KMS-11 (cell line): ENCODE results near the gene NBAS.

Experiments used
- H2AFZ ChIP-seq: fragments of 200-600 bp; sonication (generic); 2 replicates; pipeline ENCODE4 v1.6.1; 2016; ENCODE audit warnings: antibody characterized with exemption, mixed run types, low read depth
- H3K27ac ChIP-seq: fragments of 200-600 bp; sonication (generic); 2 replicates; pipeline ENCODE4 v1.6.1; 2016; ENCODE audit warnings: mild to moderate bottlenecking, mixed run types
- H3K27me3 ChIP-seq: fragments of 200-600 bp; sonication (generic); 2 replicates; pipeline ENCODE4 v1.6.1; 2017; ENCODE audit warnings: mild to moderate bottlenecking, low read depth, mixed run types, moderate library complexity; ENCODE audit not compliant: insufficient read depth
- H3K36me3 ChIP-seq: fragments of 200-600 bp; sonication (generic); 2 replicates; pipeline ENCODE4 v1.6.1; 2017; ENCODE audit warnings: mild to moderate bottlenecking, mixed run types; ENCODE audit not compliant: insufficient read depth
- H3K4me1 ChIP-seq: fragments of 200-600 bp; sonication (generic); 2 replicates; pipeline ENCODE4 v1.6.1; 2016; ENCODE audit warnings: mild to moderate bottlenecking, low read depth, mixed run types; ENCODE audit not compliant: poor library complexity, severe bottlenecking
- H3K4me2 ChIP-seq: fragments of 200-600 bp; sonication (generic); 2 replicates; pipeline ENCODE4 v1.7.0; 2016; ENCODE audit warnings: mild to moderate bottlenecking, mixed run types
- H3K4me3 ChIP-seq: fragments of 200-600 bp; sonication (generic); IDR thresholded peaks from 2 replicates; pipeline ENCODE4 v1.6.1; 2017; ENCODE audit warnings: low read depth, low read length, mixed read lengths; ENCODE audit not compliant: insufficient read depth
- H3K79me2 ChIP-seq: fragments of 200-600 bp; sonication (generic); 2 replicates; pipeline ENCODE4 v1.6.1; 2016; ENCODE audit warnings: low read depth, mixed run types; ENCODE audit not compliant: insufficient read depth
- H3K9ac ChIP-seq: fragments of 200-600 bp; sonication (generic); 2 replicates; pipeline ENCODE4 v1.6.1; 2016; ENCODE audit warnings: mild to moderate bottlenecking, mixed run types
- H4K20me1 ChIP-seq: fragments of 200-600 bp; sonication (generic); 2 replicates; pipeline ENCODE4 v1.6.1; 2016; ENCODE audit warnings: mild to moderate bottlenecking, mixed run types; ENCODE audit not compliant: insufficient read depth
- CTCF ChIP-seq: fragments of 200-600 bp; sonication (generic); conservative IDR thresholded peaks from 2 replicates; pipeline ENCODE4 v1.6.1; 2017; ENCODE audit warnings: low read depth, mild to moderate bottlenecking, antibody characterized with exemption, low read length, moderate library complexity, mixed read lengths

The NBAS gene

DNA sequence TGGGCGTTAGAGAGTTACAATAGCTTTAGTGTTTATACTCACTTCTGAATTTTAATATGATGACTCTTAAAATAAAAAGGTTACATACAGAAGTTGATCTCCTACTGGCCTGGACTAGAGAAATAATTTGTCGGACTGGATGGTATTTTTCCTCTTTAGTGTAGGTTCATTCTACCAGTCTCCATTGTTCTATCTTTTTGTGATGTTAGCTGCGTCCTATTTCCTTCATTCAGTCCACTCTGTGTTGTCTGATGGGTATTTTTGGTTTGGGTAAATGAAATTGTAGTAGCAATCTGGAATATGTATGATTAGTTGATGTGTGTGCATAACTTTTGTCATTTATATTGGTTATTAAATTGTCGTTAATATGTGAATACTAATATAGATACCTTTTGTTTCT is 35.8 kb upstream of the NBAS start:
- Histone ChIP-seq H3K4me3 (no peak overlapping the region), H3K4me2 (no peak overlapping the region), H3K79me2 (peaks cover 36% of the 10 kb centered on the region), H3K4me1 (peaks cover 17% of the 10 kb centered on the region), H2AFZ (no peak overlapping the region), H3K27me3 (no peaks in the 10 kb centered on the region), H3K9ac (no peak overlapping the region), H4K20me1 (no peaks in the 10 kb centered on the region), H3K36me3 (peaks cover 17% of the 10 kb centered on the region; the same call in 1 of the 2 replicates), H3K27ac (no peak overlapping the region)
- TF ChIP-seq CTCF: no peak

- Histone ChIP-seq H3K27me3 (no peaks in the 10 kb centered on the region), H3K4me2 (no peak overlapping the region), H3K36me3 (peaks cover 13% of the 10 kb centered on the region; the same call in 1 of the 2 replicates), H3K4me3 (no peak overlapping the region), H3K4me1 (peaks cover 17% of the 10 kb centered on the region), H4K20me1 (no peaks in the 10 kb centered on the region), H3K27ac (no peak overlapping the region), H3K9ac (no peak overlapping the region), H3K79me2 (peaks cover 42% of the 10 kb centered on the region), H2AFZ (no peak overlapping the region)
- TF ChIP-seq CTCF: no peak
Measured at GRCh38 chr2:15596350-15596749, 35.2 kb upstream of the NBAS start.

- Histone ChIP-seq H3K27ac (no peak overlapping the region), H2AFZ (no peak overlapping the region), H3K4me3 (no peak overlapping the region), H3K79me2 (peaks cover 42% of the 10 kb centered on the region), H3K4me2 (no peak overlapping the region), H3K36me3 (peaks cover 9% of the 10 kb centered on the region; the same call in 1 of the 2 replicates), H3K4me1 (peaks cover 20% of the 10 kb centered on the region), H3K27me3 (no peaks in the 10 kb centered on the region), H4K20me1 (no peaks in the 10 kb centered on the region), H3K9ac (no peak overlapping the region)
- no peak for TF ChIP-seq CTCF
Measured at GRCh38 chr2:15595936-15596335, 34.8 kb upstream of the NBAS start.

- Histone ChIP-seq H3K36me3 (peaks cover 7% of the 10 kb centered on the region; the same call in 1 of the 2 replicates), H3K4me3 (no peak overlapping the region), H3K79me2 (peaks cover 42% of the 10 kb centered on the region), H3K4me1 (peaks cover 21% of the 10 kb centered on the region), H3K4me2 (no peak overlapping the region), H2AFZ (no peak overlapping the region), H3K9ac (no peak overlapping the region), H3K27ac (no peak overlapping the region), H3K27me3 (no peaks in the 10 kb centered on the region), H4K20me1 (no peaks in the 10 kb centered on the region)
- TF ChIP-seq CTCF: no peak
Measured at GRCh38 chr2:15595342-15595905, 34.3 kb upstream of the NBAS start.
